HL-60 (cell line): ENCODE measurements around the gene OR2H2.

Experiments used
- DNase-seq, 2 experiments: peaks; one replicate each; pipeline ENCODE4 v3.0.0-alpha.2; 2010 to 2020; ENCODE audit warnings: low read depth in 1 of 2, low spot score in 1 of 2
- H3K27ac ChIP-seq: fragments of 250-450 bp; sonication (Bioruptor Pico); replicated peaks from 2 replicates; pipeline ENCODE4 v1.5.1; 2020; ENCODE audit warnings: mild to moderate bottlenecking, moderate library complexity
- H3K27me3 ChIP-seq: fragments of 250-450 bp; sonication (Bioruptor Pico); 2 replicates; pipeline ENCODE4 v1.5.1; 2021; ENCODE audit warnings: mild to moderate bottlenecking, moderate library complexity; ENCODE audit not compliant: insufficient read depth, poor library complexity, severe bottlenecking
- H3K4me3 ChIP-seq: replicated peaks from 2 replicates; pipeline ENCODE4 v1.5.1; 2011; ENCODE audit warnings: mild to moderate bottlenecking, control low read depth, low read length; ENCODE audit not compliant: insufficient read depth
- CTCF ChIP-seq: IDR thresholded peaks from one replicate; pipeline ENCODE4 v1.5.1; 2011; ENCODE audit warnings: low read length, control low read depth, inconsistent platforms; ENCODE audit not compliant: insufficient read depth
- GABPA ChIP-seq: IDR thresholded peaks from 2 replicates; pipeline ENCODE4 v1.6.1; 2012; ENCODE audit warnings: low read depth
- POLR2AphosphoS5 ChIP-seq: IDR thresholded peaks from 2 replicates; pipeline ENCODE4 v1.6.1; 2012; ENCODE audit warnings: low read depth
- REST ChIP-seq: IDR thresholded peaks from 2 replicates; pipeline ENCODE4 v1.6.1; 2012; ENCODE audit warnings: low read depth; ENCODE audit not compliant: insufficient replicate concordance
- SPI1 ChIP-seq: IDR thresholded peaks from 2 replicates; pipeline ENCODE4 v1.6.1; 2012; ENCODE audit warnings: low read depth, mild to moderate bottlenecking, borderline replicate concordance

OR2H2 gene

GRCh38 chr6:29591677-29592076, 6.8 kb downstream of the OR2H2 start:
- no peak for DNase-seq
- Histone ChIP-seq H3K27me3 (peaks cover 6% of the 10 kb centered on the region), H3K4me3 (no peak overlapping the region), H3K27ac (no peak overlapping the region)
- TF ChIP-seq SPI1 (no peak), GABPA (no peak), REST (no peak), CTCF (no peak), POLR2AphosphoS5 (no peak)

GRCh38 chr6:29593199-29593855, 8.4 kb downstream of the OR2H2 start:
- Histone ChIP-seq H3K27ac (no peak overlapping the region), H3K27me3 (peaks cover 6% of the 10 kb centered on the region), H3K4me3 (no peak overlapping the region)
- TF ChIP-seq GABPA (no peak), REST (no peak), CTCF (no peak), SPI1 (no peak), POLR2AphosphoS5 (no peak)
- DNase-seq = no peak

- no peak for DNase-seq
These were observed 11.5 kb downstream of the OR2H2 start for GRCh38 chr6:29596381-29596900.

More at GRCh38 chr6:29596381-29596900, 11.5 kb downstream of the OR2H2 start:
- no peak overlapping the region for H3K4me3 ChIP-seq
- TF ChIP-seq GABPA = no peak
- TF ChIP-seq SPI1 = no peak
- TF ChIP-seq REST = no peak
- TF ChIP-seq POLR2AphosphoS5 = no peak
- no peak for TF ChIP-seq CTCF
- H3K27me3 ChIP-seq = peaks cover 8% of the 10 kb centered on the region
- no peak overlapping the region for H3K27ac ChIP-seq
